Bronchial epithelial cell (primary cell): ENCODE measurements around the gene CDON. TPM values are rescaled to one million over a fixed set of nuclear protein-coding genes. Genes with fewer than 3 reads are reported as not detected.

Source experiments
- DNase-seq: peaks from one replicate; pipeline ENCODE4 v3.0.0-alpha.2; 2010; ENCODE audit warnings: low read depth
- FAIRE-seq: peaks from 2 replicates; lab custom pipeline; 2011; peaks lifted over from hg19 to GRCh38; lab: Jason Lieb, UNC
- H3K27me3 ChIP-seq: 2 replicates; pipeline ENCODE4 v1.5.1; 2011; ENCODE audit warnings: low read length; ENCODE audit not compliant: control insufficient read depth, insufficient read depth
- H3K36me3 ChIP-seq: 2 replicates; pipeline ENCODE4 v1.5.1; 2011; ENCODE audit warnings: low read length; ENCODE audit not compliant: control insufficient read depth, insufficient read depth
- H3K4me3 ChIP-seq: 2 replicates; pipeline ENCODE4 v1.5.1; 2011; ENCODE audit warnings: mild to moderate bottlenecking, low read depth, low read length, control low read depth
- total RNA-seq: library from RNA; depleted of rRNA; stranded (reverse); fragments of >200 nt; gene quantifications from 2 replicates; pipeline ENCODE4 v1.2.1, GENCODE V29; 2014
- TF ChIP-seq, protein P1 (sequence below): IDR thresholded peaks from 2 replicates; pipeline ENCODE4 v1.5.1; 2011; ENCODE audit warnings: mild to moderate bottlenecking, moderate library complexity, low read length, control low read depth, inconsistent platforms; ENCODE audit not compliant: insufficient read depth, severe bottlenecking

Gene CDON
- total RNA-seq, 1 donor from 2014 or later, result 2.9 TPM

DNA sequence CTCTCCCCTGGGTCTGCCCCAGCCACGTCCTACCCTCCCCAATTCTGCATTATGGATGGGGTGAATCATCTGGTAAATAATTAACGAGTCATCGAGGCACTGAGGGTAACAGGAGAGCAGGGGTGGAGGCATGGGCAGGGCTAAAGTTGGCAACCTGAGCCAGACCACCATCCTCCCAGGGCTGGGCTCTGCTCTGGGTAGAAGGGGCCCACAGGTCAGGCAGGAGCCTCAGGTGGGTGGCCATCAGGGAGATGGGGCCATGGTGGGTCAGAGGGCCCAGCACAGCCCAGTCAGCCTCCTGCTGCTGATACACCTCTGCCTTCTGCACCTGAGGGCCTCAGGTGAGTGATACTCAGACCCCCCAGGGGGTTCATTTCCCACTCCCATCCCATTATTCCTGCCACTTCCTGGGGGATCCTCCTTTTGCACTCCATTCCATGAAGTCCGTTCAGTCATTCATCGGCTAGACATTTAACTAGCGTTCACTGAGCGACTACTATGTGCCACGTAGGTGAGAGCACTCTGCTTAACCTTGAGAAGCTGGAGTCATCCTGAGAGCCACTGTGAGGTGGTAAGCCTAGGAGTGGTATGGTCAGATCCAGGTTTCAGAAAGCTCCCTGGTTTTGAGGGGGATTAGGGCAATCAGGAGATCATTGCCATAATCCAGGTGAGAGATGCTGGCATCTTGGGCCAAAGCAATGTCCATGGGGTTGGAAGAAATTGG lies 116.7 kb downstream of the CDON start, which contains the start of gene VSIG10L2:
VSIG10L2 (plus strand) TSS at position 248 of the 724 bp plus-strand sequence; CDS start at position 260, 12 bp downstream.
- TF ChIP-seq, protein P1, sequence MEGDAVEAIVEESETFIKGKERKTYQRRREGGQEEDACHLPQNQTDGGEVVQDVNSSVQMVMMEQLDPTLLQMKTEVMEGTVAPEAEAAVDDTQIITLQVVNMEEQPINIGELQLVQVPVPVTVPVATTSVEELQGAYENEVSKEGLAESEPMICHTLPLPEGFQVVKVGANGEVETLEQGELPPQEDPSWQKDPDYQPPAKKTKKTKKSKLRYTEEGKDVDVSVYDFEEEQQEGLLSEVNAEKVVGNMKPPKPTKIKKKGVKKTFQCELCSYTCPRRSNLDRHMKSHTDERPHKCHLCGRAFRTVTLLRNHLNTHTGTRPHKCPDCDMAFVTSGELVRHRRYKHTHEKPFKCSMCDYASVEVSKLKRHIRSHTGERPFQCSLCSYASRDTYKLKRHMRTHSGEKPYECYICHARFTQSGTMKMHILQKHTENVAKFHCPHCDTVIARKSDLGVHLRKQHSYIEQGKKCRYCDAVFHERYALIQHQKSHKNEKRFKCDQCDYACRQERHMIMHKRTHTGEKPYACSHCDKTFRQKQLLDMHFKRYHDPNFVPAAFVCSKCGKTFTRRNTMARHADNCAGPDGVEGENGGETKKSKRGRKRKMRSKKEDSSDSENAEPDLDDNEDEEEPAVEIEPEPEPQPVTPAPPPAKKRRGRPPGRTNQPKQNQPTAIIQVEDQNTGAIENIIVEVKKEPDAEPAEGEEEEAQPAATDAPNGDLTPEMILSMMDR, result no peak
- DNase-seq (peak; percentile 9), FAIRE-seq (peak; percentile 7)
- no peak within 1 kb of the TSS for H3K4me3 ChIP-seq
- no peaks in the 10 kb centered on the region for H3K36me3 ChIP-seq
- peaks cover 2% of the 10 kb centered on the region for H3K27me3 ChIP-seq

DNA sequence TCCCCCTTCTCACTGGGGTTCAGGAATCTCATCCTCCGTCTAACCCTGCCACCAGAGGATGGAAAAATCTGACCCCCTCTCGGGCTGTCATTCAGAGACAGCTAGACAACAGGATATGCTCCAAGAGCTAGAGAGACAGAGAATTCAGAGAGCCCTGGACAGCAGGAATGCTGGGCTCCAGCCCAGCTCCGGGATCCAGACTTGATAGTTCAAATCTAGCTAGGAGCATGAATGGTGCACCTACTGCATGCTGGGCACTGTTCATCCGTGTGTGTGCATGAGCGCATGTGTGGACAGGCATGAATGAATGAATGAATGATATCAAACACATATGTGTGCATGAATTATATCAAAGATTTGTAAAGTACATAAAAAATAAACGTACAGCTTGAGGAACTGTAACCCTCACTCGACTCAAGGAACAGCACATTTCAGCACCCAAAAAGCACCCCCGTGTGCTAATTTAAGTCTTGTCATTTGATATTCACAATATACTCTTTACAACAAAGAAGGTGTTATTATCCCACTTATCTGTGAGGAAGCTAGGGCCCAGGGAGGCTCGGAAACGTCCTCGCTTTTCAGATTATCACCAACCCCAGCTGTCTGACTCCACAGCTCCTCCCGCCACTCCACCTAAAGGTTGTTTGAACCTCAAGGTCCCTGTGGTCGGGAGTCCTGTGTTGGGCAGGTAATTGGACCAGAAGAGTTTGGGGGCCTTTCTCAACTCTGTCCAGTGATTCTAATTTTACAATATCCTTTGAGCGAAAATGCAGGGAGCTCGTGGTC lies 117.5 kb downstream of the CDON start:
- Histone ChIP-seq H3K27me3 (peaks cover 2% of the 10 kb centered on the region), H3K4me3 (no peak overlapping the region), H3K36me3 (no peaks in the 10 kb centered on the region)
- no peak for DNase-seq
- FAIRE-seq, result no peak
- TF ChIP-seq, protein P1, result no peak

DNA sequence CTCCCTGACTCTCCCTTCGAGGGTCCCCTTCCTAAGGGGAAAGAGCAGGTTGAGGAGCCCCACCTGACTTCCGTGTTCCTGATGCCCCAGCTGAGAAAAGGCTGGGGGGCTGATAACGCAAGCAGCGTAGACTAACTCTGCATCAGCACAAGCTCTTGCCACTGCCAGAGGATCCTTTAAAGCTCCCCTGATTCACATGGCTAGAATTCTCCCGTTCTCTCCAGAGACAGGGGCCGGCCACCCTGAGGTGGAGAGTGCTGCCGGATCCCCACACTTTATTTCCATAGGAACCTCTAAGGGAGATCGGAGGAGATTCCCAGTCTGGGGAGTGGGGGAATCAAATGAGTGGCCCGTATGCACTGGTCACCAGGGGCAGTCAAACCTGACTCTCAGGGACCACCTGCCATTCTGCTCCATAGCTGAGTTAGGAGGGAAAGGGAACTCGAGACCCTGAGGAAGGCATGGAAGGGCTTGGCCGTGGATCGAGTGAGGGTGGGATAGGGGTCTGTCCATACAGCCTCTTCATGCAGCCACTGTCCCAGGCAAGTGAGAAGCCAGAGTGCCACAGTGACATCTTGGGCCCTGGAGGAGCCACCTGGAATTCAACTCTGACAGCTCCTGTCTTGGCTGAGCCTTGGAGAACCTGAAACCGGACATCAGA lies 118.2 kb downstream of the CDON start:
- TF ChIP-seq, protein P1, result no peak
- Histone ChIP-seq H3K36me3 (no peaks in the 10 kb centered on the region), H3K27me3 (peaks cover 2% of the 10 kb centered on the region), H3K4me3 (no peak overlapping the region)
- FAIRE-seq (no peak), DNase-seq (no peak)

DNA sequence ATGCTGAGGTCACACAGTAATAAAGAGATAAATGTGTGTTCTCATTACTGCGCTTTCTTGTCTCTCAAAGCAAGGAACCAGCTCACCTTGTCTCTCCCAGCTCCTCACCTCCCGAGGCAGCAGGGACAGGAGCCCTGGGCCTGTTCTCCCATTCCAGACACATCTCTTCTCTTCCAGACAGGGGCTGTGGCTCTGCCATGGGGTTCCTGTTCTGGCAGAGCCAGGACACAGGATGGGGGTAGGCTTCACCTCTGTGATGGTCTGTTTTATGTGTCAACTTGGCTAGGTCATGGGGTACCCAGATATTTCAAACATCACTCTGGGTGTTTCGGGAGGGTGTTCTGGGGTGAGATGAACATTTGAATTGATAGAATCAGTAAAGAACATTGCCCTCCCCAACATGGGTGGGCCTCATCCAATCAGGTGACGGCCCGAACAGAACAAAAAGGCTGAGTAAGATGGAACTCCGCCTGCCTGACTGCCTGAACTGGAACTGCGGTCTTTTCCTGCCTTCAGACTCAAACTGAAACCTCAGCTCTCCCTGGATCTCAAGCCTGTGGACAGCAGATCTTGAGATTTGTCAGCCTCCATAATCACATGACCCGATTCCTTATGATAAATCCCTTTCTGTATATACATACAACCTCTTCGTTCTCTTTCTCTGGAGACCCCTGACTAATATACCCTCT lies 118.9 kb downstream of the CDON start:
- peak; percentile 50 for FAIRE-seq
- DNase-seq, result no peak
- TF ChIP-seq, protein P1, result no peak
- no peak overlapping the region for H3K4me3 ChIP-seq
- peaks cover 2% of the 10 kb centered on the region for H3K27me3 ChIP-seq
- no peaks in the 10 kb centered on the region for H3K36me3 ChIP-seq

DNA sequence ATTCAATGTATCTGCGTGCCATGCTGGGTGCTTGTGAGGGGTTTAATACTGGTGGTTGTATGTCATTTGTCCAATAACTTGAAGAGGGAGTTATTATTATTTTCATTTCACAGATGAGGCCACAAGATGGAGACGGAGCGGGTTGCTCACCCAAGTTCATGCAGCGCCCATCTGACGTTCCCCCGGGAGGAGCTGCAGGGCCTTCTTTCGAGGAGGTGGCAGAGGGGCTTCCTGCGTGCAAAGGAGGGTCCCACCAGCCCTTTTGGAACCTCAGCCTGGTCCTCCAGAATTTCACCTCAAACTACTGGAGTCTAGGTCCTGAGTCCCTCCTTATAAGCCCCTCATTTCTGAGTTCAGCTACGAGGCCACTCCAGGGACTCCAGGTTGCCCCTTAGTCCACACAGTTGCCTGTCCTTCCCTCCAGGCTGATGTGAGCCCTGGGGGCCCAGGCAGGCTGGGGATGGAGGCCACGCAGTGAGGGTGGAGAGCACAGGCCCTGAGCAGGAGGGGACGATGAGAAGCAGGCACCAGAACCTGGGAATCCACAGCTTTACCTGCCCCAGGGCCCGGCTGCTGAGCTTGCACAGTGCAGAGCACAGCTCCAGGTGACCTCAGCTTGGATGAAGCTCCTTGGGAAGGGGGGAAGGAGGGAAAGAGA lies 119.8 kb downstream of the CDON start:
- Histone ChIP-seq H3K27me3 (peaks cover 2% of the 10 kb centered on the region), H3K36me3 (no peaks in the 10 kb centered on the region), H3K4me3 (no peak overlapping the region)
- FAIRE-seq (no peak), DNase-seq (no peak)
- TF ChIP-seq, protein P1, result no peak
